Measurements from ENCODE around the gene CYB5R4.

Gene CYB5R4

GRCh38 chr6:83859410-83860358 is at the start of gene CYB5R4:
Gene CYB5R4 (plus strand): TSS chr6:83859689. CDS start chr6:83859783, 94 bp downstream.
- peak; percentile 87 for DNase-seq (ENCODE audit: low read depth, low spot score)

GRCh38 chr6:83812595-83812994 is 46.9 kb upstream of the CYB5R4 start:
- no peak for DNase-seq (ENCODE audit: low read depth, low spot score)

- DNase-seq (ENCODE audit: low read depth, low spot score) = no peak
Observed at GRCh38 chr6:83815631-83816272, 43.7 kb upstream of the CYB5R4 start.

- no peak for DNase-seq (ENCODE audit: low read depth, low spot score)
Observed at GRCh38 chr6:83822629-83823169, 36.8 kb upstream of the CYB5R4 start.

GRCh38 chr6:83824388-83824801 is 35.1 kb upstream of the CYB5R4 start:
- no peak for DNase-seq (ENCODE audit: low read depth, low spot score)

GRCh38 chr6:83824831-83825230 is 34.7 kb upstream of the CYB5R4 start:
- DNase-seq (ENCODE audit: low read depth, low spot score) = no peak

GRCh38 chr6:83827050-83827449 is 32.4 kb upstream of the CYB5R4 start:
- no peak for DNase-seq (ENCODE audit: low read depth, low spot score)

- DNase-seq (ENCODE audit: low read depth, low spot score) = no peak
Observed at GRCh38 chr6:83838727-83839126, 20.8 kb upstream of the CYB5R4 start.

- DNase-seq (ENCODE audit: low read depth, low spot score) = no peak
Observed at GRCh38 chr6:83844170-83844569, 15.3 kb upstream of the CYB5R4 start.

GRCh38 chr6:83846291-83846690 is 13.2 kb upstream of the CYB5R4 start:
- no peak for DNase-seq (ENCODE audit: low read depth, low spot score)

GRCh38 chr6:83847179-83847578 is 12.3 kb upstream of the CYB5R4 start:
- DNase-seq (ENCODE audit: low read depth, low spot score) = no peak

GRCh38 chr6:83849127-83849526 is 10.4 kb upstream of the CYB5R4 start:
- no peak for DNase-seq (ENCODE audit: low read depth, low spot score)

- DNase-seq (ENCODE audit: low read depth, low spot score) = no peak
Observed at GRCh38 chr6:83849610-83850009, 9.9 kb upstream of the CYB5R4 start.

GRCh38 chr6:83852528-83853177 is 6.8 kb upstream of the CYB5R4 start:
- DNase-seq (ENCODE audit: low read depth, low spot score) = no peak

- no peak for DNase-seq (ENCODE audit: low read depth, low spot score)
Observed at GRCh38 chr6:83853178-83854000, 6.1 kb upstream of the CYB5R4 start, which contains the start of gene RIPPLY2. Gene RIPPLY2 (plus strand): TSS chr6:83853360. CDS start chr6:83853417, 57 bp downstream.

- no peak for DNase-seq (ENCODE audit: low read depth, low spot score)
Observed at GRCh38 chr6:83854001-83854501, 5.4 kb upstream of the CYB5R4 start.

- DNase-seq (ENCODE audit: low read depth, low spot score) = no peak
Observed at GRCh38 chr6:83854766-83855165, 4.7 kb upstream of the CYB5R4 start.

GRCh38 chr6:83860359-83860755 is 868 bp downstream of the CYB5R4 start:
- no peak for DNase-seq (ENCODE audit: low read depth, low spot score)

- no peak for DNase-seq (ENCODE audit: low read depth, low spot score)
Observed at GRCh38 chr6:83860782-83861495, 1.4 kb downstream of the CYB5R4 start.

GRCh38 chr6:83862776-83863471 is 3.4 kb downstream of the CYB5R4 start:
- no peak for DNase-seq (ENCODE audit: low read depth, low spot score)

Data from activated naive CD8-positive, alpha-beta T cell treated with anti-CD3 and anti-CD28 coated beads, Interleukin-2, amount 50 U/mL, for 16 hours (primary cell).